Peyer's patch (tissue), 4 donors: Measurements from ENCODE around the gene ST7.

Experiments
- CTCF ChIP-seq, 6 experiments: fragments of 450-650 bp in 4 of 6; fragments of 200-600 bp in 2 of 6; sonication (generic) in 1 of 6; IDR thresholded peaks; one replicate each; pipeline ENCODE4 v1.5.1; 2017 to 2019; ENCODE audit warnings: antibody characterized with exemption in 6 of 6, mild to moderate bottlenecking in 3 of 6, moderate library complexity in 1 of 6
- POLR2A ChIP-seq, 2 donors: fragments of 450-650 bp; IDR thresholded peaks; one replicate each; pipeline ENCODE4 v1.5.1; 2017; ENCODE audit warnings: antibody characterized with exemption in 2 of 2, mild to moderate bottlenecking in 2 of 2, moderate library complexity in 2 of 2

GRCh38 chr7:117273325-117273724, 320.0 kb downstream of the ST7 start:
- no peak for TF ChIP-seq CTCF (IDR thresholded peaks at IDR 0.05)
- no peak for TF ChIP-seq POLR2A (IDR thresholded peaks at IDR 0.05)
